ENCODE data around the gene PRKN.

DNA sequence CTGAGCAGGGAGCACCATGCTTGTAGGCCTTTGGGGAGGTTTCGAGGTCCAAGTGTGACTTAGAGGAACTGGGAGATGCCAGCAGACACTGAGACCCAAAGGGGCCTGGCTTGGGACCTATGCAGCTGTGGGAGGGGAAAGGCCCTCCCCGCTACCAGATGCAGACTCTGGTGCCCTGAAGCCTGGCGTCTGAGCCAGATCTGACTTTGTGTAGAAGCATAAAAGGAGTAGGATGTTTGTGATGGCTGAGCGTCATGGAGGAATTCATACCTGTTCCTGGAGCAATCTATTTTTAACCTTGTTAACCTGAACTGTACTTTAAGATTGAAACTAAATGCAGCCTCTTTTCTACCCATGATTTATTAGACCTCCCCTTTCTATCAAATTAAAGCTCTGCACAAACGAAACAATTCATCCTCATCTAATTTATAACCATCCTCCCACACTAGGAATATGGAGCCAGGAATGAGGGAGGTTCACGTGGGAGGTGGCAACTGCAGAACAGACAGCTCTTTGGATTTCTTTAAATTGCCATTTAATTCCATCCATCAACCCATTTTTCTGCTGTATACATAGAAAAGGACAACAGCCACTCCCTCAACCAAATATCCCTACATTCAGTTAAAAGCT lies 1281.2 kb downstream of the PRKN start:
- TF ChIP-seq, protein P1, sequence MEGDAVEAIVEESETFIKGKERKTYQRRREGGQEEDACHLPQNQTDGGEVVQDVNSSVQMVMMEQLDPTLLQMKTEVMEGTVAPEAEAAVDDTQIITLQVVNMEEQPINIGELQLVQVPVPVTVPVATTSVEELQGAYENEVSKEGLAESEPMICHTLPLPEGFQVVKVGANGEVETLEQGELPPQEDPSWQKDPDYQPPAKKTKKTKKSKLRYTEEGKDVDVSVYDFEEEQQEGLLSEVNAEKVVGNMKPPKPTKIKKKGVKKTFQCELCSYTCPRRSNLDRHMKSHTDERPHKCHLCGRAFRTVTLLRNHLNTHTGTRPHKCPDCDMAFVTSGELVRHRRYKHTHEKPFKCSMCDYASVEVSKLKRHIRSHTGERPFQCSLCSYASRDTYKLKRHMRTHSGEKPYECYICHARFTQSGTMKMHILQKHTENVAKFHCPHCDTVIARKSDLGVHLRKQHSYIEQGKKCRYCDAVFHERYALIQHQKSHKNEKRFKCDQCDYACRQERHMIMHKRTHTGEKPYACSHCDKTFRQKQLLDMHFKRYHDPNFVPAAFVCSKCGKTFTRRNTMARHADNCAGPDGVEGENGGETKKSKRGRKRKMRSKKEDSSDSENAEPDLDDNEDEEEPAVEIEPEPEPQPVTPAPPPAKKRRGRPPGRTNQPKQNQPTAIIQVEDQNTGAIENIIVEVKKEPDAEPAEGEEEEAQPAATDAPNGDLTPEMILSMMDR (IDR thresholded peaks at IDR 0.05; ENCODE audit: poor library complexity, severe bottlenecking), result no peak
- no peak for TF ChIP-seq TAF1 (IDR thresholded peaks at IDR 0.05; ENCODE audit: low read depth)
- TF ChIP-seq POLR2AphosphoS5 (IDR thresholded peaks at IDR 0.05), result no peak
- TF ChIP-seq, protein P2, sequence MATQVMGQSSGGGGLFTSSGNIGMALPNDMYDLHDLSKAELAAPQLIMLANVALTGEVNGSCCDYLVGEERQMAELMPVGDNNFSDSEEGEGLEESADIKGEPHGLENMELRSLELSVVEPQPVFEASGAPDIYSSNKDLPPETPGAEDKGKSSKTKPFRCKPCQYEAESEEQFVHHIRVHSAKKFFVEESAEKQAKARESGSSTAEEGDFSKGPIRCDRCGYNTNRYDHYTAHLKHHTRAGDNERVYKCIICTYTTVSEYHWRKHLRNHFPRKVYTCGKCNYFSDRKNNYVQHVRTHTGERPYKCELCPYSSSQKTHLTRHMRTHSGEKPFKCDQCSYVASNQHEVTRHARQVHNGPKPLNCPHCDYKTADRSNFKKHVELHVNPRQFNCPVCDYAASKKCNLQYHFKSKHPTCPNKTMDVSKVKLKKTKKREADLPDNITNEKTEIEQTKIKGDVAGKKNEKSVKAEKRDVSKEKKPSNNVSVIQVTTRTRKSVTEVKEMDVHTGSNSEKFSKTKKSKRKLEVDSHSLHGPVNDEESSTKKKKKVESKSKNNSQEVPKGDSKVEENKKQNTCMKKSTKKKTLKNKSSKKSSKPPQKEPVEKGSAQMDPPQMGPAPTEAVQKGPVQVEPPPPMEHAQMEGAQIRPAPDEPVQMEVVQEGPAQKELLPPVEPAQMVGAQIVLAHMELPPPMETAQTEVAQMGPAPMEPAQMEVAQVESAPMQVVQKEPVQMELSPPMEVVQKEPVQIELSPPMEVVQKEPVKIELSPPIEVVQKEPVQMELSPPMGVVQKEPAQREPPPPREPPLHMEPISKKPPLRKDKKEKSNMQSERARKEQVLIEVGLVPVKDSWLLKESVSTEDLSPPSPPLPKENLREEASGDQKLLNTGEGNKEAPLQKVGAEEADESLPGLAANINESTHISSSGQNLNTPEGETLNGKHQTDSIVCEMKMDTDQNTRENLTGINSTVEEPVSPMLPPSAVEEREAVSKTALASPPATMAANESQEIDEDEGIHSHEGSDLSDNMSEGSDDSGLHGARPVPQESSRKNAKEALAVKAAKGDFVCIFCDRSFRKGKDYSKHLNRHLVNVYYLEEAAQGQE (IDR thresholded peaks at IDR 0.05; ENCODE audit: borderline replicate concordance), result no peak
- no peak for TF ChIP-seq EZH2 (IDR thresholded peaks at IDR 0.05; ENCODE audit: borderline replicate concordance, insufficient read depth, low read length, poor library complexity, severe bottlenecking)
- TF ChIP-seq SMC3 (conservative IDR thresholded peaks at IDR 0.05; ENCODE audit: poor library complexity), result no peak
- TF ChIP-seq MXI1 (conservative IDR thresholded peaks at IDR 0.05; ENCODE audit: poor library complexity, severe bottlenecking), result no peak
- TF ChIP-seq EP300 (conservative IDR thresholded peaks at IDR 0.05; ENCODE audit: poor library complexity, severe bottlenecking), result no peak

Measured in neural cell (in vitro differentiated cells).